HEK293 (cell line): Measurements from ENCODE around the gene BCL11B.

Experiments used
- CTCF ChIP-seq: fragments of 450-650 bp; formaldehyde crosslinking; IDR thresholded peaks from 2 replicates; pipeline ENCODE4 v1.5.1; 2016; ENCODE audit warnings: missing biosample characterization, missing genetic modification characterization
- ZNF157 ChIP-seq: fragments of 450-650 bp; formaldehyde crosslinking; IDR thresholded peaks from 2 replicates; pipeline ENCODE4 v1.5.1; 2016; ENCODE audit warnings: missing biosample characterization, missing genetic modification characterization
- TF ChIP-seq, protein P1 (sequence below): fragments of 450-650 bp; formaldehyde crosslinking; IDR thresholded peaks from 2 replicates; pipeline ENCODE4 v1.5.1; 2016; ENCODE audit warnings: missing biosample characterization, missing genetic modification characterization, borderline replicate concordance

GRCh38 chr14:99233222-99234035 lies 38.6 kb downstream of the BCL11B start:
- TF ChIP-seq, protein P1, sequence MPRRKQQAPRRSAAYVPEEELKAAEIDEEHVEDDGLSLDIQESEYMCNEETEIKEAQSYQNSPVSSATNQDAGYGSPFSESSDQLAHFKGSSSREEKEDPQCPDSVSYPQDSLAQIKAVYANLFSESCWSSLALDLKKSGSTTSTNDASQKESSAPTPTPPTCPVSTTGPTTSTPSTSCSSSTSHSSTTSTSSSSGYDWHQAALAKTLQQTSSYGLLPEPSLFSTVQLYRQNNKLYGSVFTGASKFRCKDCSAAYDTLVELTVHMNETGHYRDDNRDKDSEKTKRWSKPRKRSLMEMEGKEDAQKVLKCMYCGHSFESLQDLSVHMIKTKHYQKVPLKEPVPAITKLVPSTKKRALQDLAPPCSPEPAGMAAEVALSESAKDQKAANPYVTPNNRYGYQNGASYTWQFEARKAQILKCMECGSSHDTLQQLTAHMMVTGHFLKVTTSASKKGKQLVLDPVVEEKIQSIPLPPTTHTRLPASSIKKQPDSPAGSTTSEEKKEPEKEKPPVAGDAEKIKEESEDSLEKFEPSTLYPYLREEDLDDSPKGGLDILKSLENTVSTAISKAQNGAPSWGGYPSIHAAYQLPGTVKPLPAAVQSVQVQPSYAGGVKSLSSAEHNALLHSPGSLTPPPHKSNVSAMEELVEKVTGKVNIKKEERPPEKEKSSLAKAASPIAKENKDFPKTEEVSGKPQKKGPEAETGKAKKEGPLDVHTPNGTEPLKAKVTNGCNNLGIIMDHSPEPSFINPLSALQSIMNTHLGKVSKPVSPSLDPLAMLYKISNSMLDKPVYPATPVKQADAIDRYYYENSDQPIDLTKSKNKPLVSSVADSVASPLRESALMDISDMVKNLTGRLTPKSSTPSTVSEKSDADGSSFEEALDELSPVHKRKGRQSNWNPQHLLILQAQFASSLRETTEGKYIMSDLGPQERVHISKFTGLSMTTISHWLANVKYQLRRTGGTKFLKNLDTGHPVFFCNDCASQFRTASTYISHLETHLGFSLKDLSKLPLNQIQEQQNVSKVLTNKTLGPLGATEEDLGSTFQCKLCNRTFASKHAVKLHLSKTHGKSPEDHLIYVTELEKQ (tag by site-specific recombination): no peak
- no peak for TF ChIP-seq ZNF157 (tag by site-specific recombination)
- TF ChIP-seq CTCF (tag by site-specific recombination): no peak
